GM23338 (cell line): ENCODE results near the gene PDSS2.

ENCODE experiments used
- EZH2 ChIP-seq: fragments of 200-600 bp; sonication (generic); IDR thresholded peaks from one replicate; pipeline ENCODE4 v1.8.0; 2017; ENCODE audit warnings: antibody characterized with exemption, mild to moderate bottlenecking, low read depth; ENCODE audit not compliant: unreplicated experiment
- TF ChIP-seq, protein P1 (sequence below), 2 experiments: fragments of 200-600 bp in 1 of 2; sonication (generic) in 1 of 2; conservative IDR thresholded peaks; 2 replicates each; pipeline versions ENCODE4 v1.5.1 to v1.6.1; 2016 to 2017; ENCODE audit warnings: antibody characterized with exemption in 2 of 2, low read depth in 2 of 2, mild to moderate bottlenecking in 2 of 2, moderate library complexity in 1 of 2

DNA sequence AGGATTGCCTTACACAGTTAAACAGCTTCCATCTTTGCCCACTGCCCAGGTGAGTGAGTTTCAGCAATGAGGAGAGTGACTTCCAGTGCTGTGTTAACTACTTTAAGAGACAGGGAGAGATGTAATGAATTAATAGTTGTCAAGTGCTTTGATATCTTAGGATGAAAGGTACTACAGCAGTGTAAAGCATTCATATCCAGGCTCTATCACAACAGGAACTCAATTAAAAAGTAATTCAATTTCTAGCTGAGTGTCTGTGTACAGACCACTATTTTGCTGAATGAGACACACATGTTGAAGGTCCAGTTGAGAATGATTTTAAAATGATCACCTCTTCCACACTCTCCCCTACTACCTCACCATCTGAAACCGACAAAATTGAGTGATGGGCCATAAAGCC lies 273.3 kb downstream of the PDSS2 start:
- TF ChIP-seq, protein P1, sequence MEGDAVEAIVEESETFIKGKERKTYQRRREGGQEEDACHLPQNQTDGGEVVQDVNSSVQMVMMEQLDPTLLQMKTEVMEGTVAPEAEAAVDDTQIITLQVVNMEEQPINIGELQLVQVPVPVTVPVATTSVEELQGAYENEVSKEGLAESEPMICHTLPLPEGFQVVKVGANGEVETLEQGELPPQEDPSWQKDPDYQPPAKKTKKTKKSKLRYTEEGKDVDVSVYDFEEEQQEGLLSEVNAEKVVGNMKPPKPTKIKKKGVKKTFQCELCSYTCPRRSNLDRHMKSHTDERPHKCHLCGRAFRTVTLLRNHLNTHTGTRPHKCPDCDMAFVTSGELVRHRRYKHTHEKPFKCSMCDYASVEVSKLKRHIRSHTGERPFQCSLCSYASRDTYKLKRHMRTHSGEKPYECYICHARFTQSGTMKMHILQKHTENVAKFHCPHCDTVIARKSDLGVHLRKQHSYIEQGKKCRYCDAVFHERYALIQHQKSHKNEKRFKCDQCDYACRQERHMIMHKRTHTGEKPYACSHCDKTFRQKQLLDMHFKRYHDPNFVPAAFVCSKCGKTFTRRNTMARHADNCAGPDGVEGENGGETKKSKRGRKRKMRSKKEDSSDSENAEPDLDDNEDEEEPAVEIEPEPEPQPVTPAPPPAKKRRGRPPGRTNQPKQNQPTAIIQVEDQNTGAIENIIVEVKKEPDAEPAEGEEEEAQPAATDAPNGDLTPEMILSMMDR (conservative IDR thresholded peaks at IDR 0.05; ENCODE audit: low read depth in 2 of 2), result no peak
- no peak for TF ChIP-seq EZH2
